22Rv1 (cell line): ENCODE data around the gene TMEM181.

ENCODE experiments used
- H3K27ac ChIP-seq: fragments of 450-650 bp; 2 replicates; pipeline ENCODE4 v1.5.1; 2017
- CTCF ChIP-seq: fragments of 450-650 bp; IDR thresholded peaks from 2 replicates; pipeline ENCODE4 v1.5.1; 2017; ENCODE audit warnings: mild to moderate bottlenecking
- ZFX ChIP-seq: fragments of 450-650 bp; IDR thresholded peaks from 2 replicates; pipeline ENCODE4 v1.6.1; 2017; ENCODE audit warnings: antibody characterized with exemption, borderline replicate concordance

The TMEM181 gene

GRCh38 chr6:158586652-158587051 is 26.8 kb downstream of the TMEM181 start:
- H3K27ac ChIP-seq: no peak overlapping the region
- TF ChIP-seq ZFX: no peak
- TF ChIP-seq CTCF: no peak

GRCh38 chr6:158589366-158589765 is 29.5 kb downstream of the TMEM181 start:
- no peak overlapping the region for H3K27ac ChIP-seq
- TF ChIP-seq ZFX (no peak), CTCF (no peak)

GRCh38 chr6:158591134-158591809 is 31.4 kb downstream of the TMEM181 start:
- TF ChIP-seq CTCF (no peak), ZFX (no peak)
- no peak overlapping the region for H3K27ac ChIP-seq

- no peak for TF ChIP-seq ZFX
- H3K27ac ChIP-seq: no peak overlapping the region
These were observed 31.9 kb downstream of the TMEM181 start for GRCh38 chr6:158591810-158592209.

- TF ChIP-seq CTCF (no peak), ZFX (no peak)
- H3K27ac ChIP-seq: no peak overlapping the region
These were observed 33.8 kb downstream of the TMEM181 start for GRCh38 chr6:158593670-158594069.

- TF ChIP-seq ZFX (no peak), CTCF (peak; percentile 44)
- H3K27ac ChIP-seq: no peak overlapping the region
These were observed 35.3 kb downstream of the TMEM181 start for GRCh38 chr6:158595223-158595622.

GRCh38 chr6:158596861-158597260 is 37.0 kb downstream of the TMEM181 start:
- no peak overlapping the region for H3K27ac ChIP-seq

More at GRCh38 chr6:158596861-158597260, 37.0 kb downstream of the TMEM181 start:
- TF ChIP-seq CTCF (no peak), ZFX (no peak)
